ENCODE measurements around the gene APOC3. TPM values are rescaled to one million over a fixed set of nuclear protein-coding genes. Genes with fewer than 3 reads are reported as not detected.
"Not testable (repeated sequence)": the region's sequence is repeated elsewhere in the genome, so short reads cannot be mapped to it uniquely, and the experiment has no call there.

Gene APOC3
- total and polyA plus RNA-seq, 2 experiments from 2014 or later: 2,125 to 2,309 TPM

DNA sequence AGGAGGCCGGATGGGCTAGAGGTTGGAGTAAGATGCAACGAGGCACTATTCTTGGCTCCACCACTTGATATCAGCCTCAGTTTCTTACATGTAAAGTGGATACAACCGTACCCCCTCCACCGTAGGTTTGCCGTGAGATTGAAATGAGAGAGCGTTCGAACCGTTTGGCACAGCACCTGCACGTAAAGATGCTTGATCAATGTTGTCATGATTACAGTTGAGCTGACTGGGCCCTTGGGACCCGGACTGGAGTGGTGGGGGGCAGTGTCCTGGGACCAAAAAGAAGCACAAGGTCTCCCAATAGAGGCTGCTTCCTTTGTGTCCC lies 3.7 kb downstream of the APOC3 start:
- Histone ChIP-seq H3K4me2 (no peak overlapping the region), H3K4me3 (no peak overlapping the region), H3K79me2 (peaks cover 5% of the 10 kb centered on the region), H3K9me3 (ENCODE audit: low read depth) (no peaks in the 10 kb centered on the region), H3K27me3 (no peaks in the 10 kb centered on the region), H4K20me1 (ENCODE audit: insufficient read depth, poor library complexity, severe bottlenecking) (no peaks in the 10 kb centered on the region), H3K27ac (peak overlapping the region; percentile 63), H3K9me2 (replicated peaks; ENCODE audit: insufficient read depth) (no peaks in the 10 kb centered on the region), H3K4me1 (ENCODE audit: insufficient read depth) (peaks cover 47% of the 10 kb centered on the region), H3K36me3 (replicated peaks; ENCODE audit: insufficient read depth, low read depth) (no peaks in the 10 kb centered on the region), H2AFZ (no peak overlapping the region)
- DNase-seq (ENCODE audit: low spot score): no peak
- TF ChIP-seq, protein P1, sequence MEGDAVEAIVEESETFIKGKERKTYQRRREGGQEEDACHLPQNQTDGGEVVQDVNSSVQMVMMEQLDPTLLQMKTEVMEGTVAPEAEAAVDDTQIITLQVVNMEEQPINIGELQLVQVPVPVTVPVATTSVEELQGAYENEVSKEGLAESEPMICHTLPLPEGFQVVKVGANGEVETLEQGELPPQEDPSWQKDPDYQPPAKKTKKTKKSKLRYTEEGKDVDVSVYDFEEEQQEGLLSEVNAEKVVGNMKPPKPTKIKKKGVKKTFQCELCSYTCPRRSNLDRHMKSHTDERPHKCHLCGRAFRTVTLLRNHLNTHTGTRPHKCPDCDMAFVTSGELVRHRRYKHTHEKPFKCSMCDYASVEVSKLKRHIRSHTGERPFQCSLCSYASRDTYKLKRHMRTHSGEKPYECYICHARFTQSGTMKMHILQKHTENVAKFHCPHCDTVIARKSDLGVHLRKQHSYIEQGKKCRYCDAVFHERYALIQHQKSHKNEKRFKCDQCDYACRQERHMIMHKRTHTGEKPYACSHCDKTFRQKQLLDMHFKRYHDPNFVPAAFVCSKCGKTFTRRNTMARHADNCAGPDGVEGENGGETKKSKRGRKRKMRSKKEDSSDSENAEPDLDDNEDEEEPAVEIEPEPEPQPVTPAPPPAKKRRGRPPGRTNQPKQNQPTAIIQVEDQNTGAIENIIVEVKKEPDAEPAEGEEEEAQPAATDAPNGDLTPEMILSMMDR (IDR thresholded peaks at IDR 0.05; ENCODE audit: poor library complexity): no peak
- TF ChIP-seq EZH2phosphoT487 (IDR thresholded peaks at IDR 0.05; ENCODE audit: low read depth, severe bottlenecking, unreplicated experiment): no peak
- WGBS (ENCODE audit: low lambda C conversion rate, missing lambda C conversion rate): 94% methylated on average over 10 of the region's 10 CpGs

DNA sequence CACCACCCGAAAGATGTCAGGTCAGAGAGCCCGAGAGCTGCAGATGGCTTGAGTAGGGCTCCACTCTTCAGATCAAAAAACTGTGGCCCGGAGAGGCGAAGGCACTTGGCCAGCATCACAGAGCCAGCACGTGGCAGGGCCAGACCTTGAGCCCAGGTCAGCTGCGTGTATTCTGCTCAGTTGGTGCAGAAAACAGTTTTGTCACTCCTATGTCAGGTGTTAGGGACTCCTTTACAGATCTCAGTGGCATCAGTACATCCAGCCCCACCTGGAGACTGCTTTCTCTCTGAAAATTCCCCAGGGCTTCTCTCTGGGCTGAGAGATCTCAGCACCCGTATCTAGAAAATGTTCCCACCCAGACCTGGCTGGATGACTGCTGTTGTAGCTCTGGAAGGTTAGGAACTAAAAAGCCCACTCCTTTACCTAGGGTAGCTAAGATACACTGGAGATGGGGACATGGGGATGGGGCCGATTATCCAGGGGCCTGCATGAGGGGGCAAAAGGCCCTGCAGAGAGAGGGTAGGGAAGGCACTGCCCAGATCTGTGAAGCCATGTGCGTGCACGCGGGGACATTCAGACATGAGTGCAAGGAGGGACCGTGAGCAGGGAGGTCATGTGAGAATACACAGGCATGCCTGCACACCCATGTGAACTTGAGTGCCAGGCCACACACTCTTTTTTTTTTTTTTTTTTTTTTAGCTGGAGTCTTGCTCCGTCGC lies 4.3 kb downstream of the APOC3 start:
- no peaks in the 10 kb centered on the region for H3K36me3 ChIP-seq (replicated peaks; ENCODE audit: insufficient read depth, low read depth)
- no peaks in the 10 kb centered on the region for H3K9me3 ChIP-seq (ENCODE audit: low read depth)
- no peak overlapping the region for H2AFZ ChIP-seq
- no peak overlapping the region for H3K4me2 ChIP-seq
- H3K9me2 ChIP-seq (replicated peaks; ENCODE audit: insufficient read depth): no peaks in the 10 kb centered on the region
- no peak for DNase-seq (ENCODE audit: low spot score)
- no peak for TF ChIP-seq EZH2 (IDR thresholded peaks at IDR 0.05; ENCODE audit: borderline replicate concordance)
- no peak for TF ChIP-seq EZH2phosphoT487 (IDR thresholded peaks at IDR 0.05; ENCODE audit: low read depth, severe bottlenecking, unreplicated experiment)
- TF ChIP-seq, protein P1 (IDR thresholded peaks at IDR 0.05; ENCODE audit: poor library complexity): no peak
- no peaks in the 10 kb centered on the region for H3K27me3 ChIP-seq
- peak overlapping the region; percentile 63 for H3K27ac ChIP-seq
- no peak overlapping the region for H3K4me3 ChIP-seq
- no peaks in the 10 kb centered on the region for H4K20me1 ChIP-seq (ENCODE audit: insufficient read depth, poor library complexity, severe bottlenecking)
- H3K79me2 ChIP-seq: peaks cover 5% of the 10 kb centered on the region
- H3K4me1 ChIP-seq (ENCODE audit: insufficient read depth): peaks cover 43% of the 10 kb centered on the region
- 88% methylated on average over 14 of the region's 14 CpGs for WGBS (ENCODE audit: low lambda C conversion rate, missing lambda C conversion rate)

DNA sequence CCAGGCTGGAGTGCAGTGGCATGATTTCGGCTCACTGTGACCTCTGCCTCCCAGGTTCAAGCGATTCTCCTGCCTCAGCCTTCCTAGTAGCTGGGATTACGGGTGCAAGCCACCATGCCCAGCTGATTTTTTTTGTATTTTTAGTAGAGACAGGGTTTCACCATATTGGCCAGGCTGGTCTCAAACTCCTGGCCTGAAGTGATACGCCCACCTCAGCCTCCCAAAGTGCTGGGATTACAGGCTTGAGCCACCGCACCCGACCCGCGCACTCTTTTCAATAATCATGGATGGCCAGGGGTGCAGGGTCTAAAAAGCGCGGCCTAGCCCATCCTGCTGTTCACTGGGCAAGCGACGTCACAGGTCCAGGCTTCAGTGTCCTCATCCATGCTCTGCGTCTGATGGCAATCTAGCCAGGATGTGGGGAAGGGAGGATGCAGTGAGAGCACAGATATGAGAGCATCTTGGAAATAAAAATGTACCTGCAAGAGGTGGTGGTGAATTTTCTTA lies 4.9 kb downstream of the APOC3 start:
- H3K36me3 ChIP-seq (replicated peaks; ENCODE audit: insufficient read depth, low read depth); H4K20me1 ChIP-seq (ENCODE audit: insufficient read depth, poor library complexity, severe bottlenecking); DNase-seq (ENCODE audit: low spot score); H3K27me3 ChIP-seq; H3K4me3 ChIP-seq; H3K9me3 ChIP-seq (ENCODE audit: low read depth); H2AFZ ChIP-seq; H3K79me2 ChIP-seq; H3K9me2 ChIP-seq (replicated peaks; ENCODE audit: insufficient read depth): not testable (repeated sequence)
- H3K4me1 ChIP-seq (ENCODE audit: insufficient read depth): peaks cover 43% of the 10 kb centered on the region
- peak overlapping the region; percentile 83 for H3K4me2 ChIP-seq
- WGBS (ENCODE audit: low lambda C conversion rate, missing lambda C conversion rate): 80% methylated on average over 13 of the region's 13 CpGs
- H3K27ac ChIP-seq: peak overlapping the region; percentile 88

DNA sequence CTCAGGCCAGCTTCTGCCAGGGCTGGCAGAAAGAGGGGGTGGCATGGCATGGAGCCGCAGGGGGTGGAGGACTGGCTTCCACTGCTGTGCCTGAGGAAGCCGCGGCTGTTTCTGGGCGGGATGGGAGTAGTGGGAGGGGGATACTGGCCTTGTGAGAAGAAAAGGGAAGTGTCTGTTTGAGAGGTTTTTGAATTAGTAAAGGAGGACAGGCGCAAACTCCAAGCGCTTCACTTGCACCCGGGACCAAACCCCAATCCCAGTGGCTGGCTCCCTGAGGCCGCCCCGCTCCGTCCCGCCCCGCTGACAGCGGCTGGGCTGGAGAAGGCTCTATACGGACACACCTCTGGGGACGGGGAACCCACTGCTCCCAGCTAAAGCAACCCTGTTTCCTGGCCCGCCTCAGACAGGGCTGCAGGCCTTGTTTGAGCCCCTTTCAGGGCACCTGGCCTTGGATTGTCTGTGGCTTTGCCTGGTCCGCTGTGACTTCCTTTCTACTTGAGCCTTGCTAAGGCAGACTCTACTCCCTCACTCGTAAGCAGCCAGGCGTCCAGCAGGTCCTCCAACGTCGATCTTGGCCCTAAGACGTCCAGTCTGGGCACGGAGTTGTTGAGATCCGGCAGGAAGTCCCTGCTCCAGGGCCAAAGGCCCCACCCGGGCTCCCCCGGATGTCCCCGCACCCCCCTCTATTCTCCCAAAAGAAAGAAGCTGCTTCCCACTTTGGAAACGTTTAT lies 5.5 kb downstream of the APOC3 start:
- Histone ChIP-seq H3K9me3 (ENCODE audit: low read depth) (no peaks in the 10 kb centered on the region), H3K27me3 (no peaks in the 10 kb centered on the region), H3K27ac (peak overlapping the region; percentile 88), H3K36me3 (replicated peaks; ENCODE audit: insufficient read depth, low read depth) (no peaks in the 10 kb centered on the region), H4K20me1 (ENCODE audit: insufficient read depth, poor library complexity, severe bottlenecking) (no peaks in the 10 kb centered on the region), H3K4me1 (ENCODE audit: insufficient read depth) (peaks cover 40% of the 10 kb centered on the region), H2AFZ (peak overlapping the region; percentile 61), H3K4me3 (no peak overlapping the region), H3K4me2 (peak overlapping the region; percentile 83), H3K9me2 (replicated peaks; ENCODE audit: insufficient read depth) (no peaks in the 10 kb centered on the region), H3K79me2 (peaks cover 5% of the 10 kb centered on the region)
- WGBS (ENCODE audit: low lambda C conversion rate, missing lambda C conversion rate): 67% methylated on average over 25 of the region's 28 CpGs
- no peak for TF ChIP-seq EZH2 (IDR thresholded peaks at IDR 0.05; ENCODE audit: borderline replicate concordance)
- TF ChIP-seq, protein P1 (IDR thresholded peaks at IDR 0.05; ENCODE audit: poor library complexity): no peak
- no peak for TF ChIP-seq EZH2phosphoT487 (IDR thresholded peaks at IDR 0.05; ENCODE audit: low read depth, severe bottlenecking, unreplicated experiment)
- DNase-seq (ENCODE audit: low spot score): no peak
